ENCODE results near the gene CMTM6. TPM values are rescaled to one million over a fixed set of nuclear protein-coding genes. Genes with fewer than 3 reads are reported as not detected.

CMTM6 gene
- total and polyA plus RNA-seq, 2 of the 8 experiments (the other 6 are each of a cell fraction or from before 2014, with no cell fraction given), result 24.0 to 51.5 TPM

DNA sequence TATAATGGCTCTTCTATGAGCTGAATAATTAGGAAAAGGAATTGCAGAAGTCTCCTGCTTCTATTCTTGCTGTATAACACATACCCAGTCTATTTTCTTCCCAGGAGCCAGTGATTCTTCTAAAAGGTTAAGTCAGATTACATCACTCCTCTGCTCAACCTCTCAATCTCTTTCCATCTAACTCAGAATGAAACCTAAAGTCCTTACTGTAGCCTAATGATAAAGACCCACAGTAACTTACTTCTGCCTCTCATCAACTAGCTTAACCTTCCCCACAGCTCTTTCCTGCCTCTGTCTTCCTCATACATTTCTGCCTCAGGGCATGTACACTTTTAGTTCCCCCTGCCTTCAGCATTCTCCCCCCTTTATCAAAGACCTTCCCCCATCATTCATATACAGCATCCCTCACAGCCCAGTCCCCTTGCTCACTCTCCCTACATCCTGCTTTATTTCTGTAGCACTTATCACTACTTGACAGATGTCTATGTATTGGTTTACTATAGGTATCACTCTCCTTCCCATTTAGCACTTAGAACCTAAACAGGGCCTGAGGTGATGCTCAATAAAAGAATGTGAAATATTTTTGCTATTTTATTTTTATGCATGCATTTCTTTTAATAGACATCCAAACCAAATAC is 28.5 kb upstream of the CMTM6 start:
- Histone ChIP-seq H4K91ac (replicated peaks; ENCODE audit: insufficient read length, low read length) (no peak overlapping the region), H3K14ac (ENCODE audit: insufficient read length) (no peak overlapping the region), H3K9ac (replicated peaks in 1 of 4; ENCODE audit: extremely low read depth in 1 of 4, low read depth in 3 of 4, low read length in 3 of 4) (no peak overlapping the region), H3K23ac (ENCODE audit: insufficient read length) (no peak overlapping the region), H4K5ac (ENCODE audit: insufficient read length, low read depth, low read length) (no peak overlapping the region), H2BK15ac (ENCODE audit: low read length) (no peak overlapping the region), H3K18ac (ENCODE audit: extremely low read depth, low read length) (no peak overlapping the region), H2AFZ (ENCODE audit: low read length) (no peak overlapping the region), H3K4me1 (replicated peaks in 1 of 4; ENCODE audit: control insufficient read depth in 3 of 4, insufficient read depth in 4 of 4, low read length in 3 of 4) (no peaks in the 10 kb centered on the region), H4K8ac (ENCODE audit: extremely low read depth, insufficient read depth, low read length) (no peak overlapping the region), H3K56ac (replicated peaks; ENCODE audit: insufficient read length, low read depth, low read length) (no peak overlapping the region), H3K79me2 (ENCODE audit: control insufficient read depth in 1 of 2, insufficient read depth in 2 of 2, low read length in 2 of 2) (no peaks in the 10 kb centered on the region), H3K9me3 (ENCODE audit: insufficient read depth in 2 of 2, low read depth in 1 of 2, low read length in 1 of 2) (no peaks in the 10 kb centered on the region), H2BK5ac (ENCODE audit: low read depth, low read length) (no peak overlapping the region), H3K27ac (ENCODE audit: low read depth, low read length) (no peak overlapping the region), H3K27me3 (replicated peaks in 1 of 4; ENCODE audit: control insufficient read depth in 3 of 4, extremely low read depth in 1 of 4, insufficient read depth in 3 of 4, low read length in 3 of 4) (no peaks in the 10 kb centered on the region), H3K36me3 (ENCODE audit: control insufficient read depth in 2 of 4, insufficient read depth in 4 of 4, low read length in 3 of 4) (peaks cover 3 to 66% (median 21%) of the 10 kb centered on the region in 4 experiments; a peak in 7 of 8 replicates), H2BK12ac (ENCODE audit: low read depth, low read length) (no peak overlapping the region), H3K79me1 (ENCODE audit: low read depth, low read length) (no peaks in the 10 kb centered on the region), H2BK20ac (ENCODE audit: low read length) (no peak overlapping the region), H4K20me1 (replicated peaks in 1 of 2; ENCODE audit: control insufficient read depth in 1 of 2, insufficient read depth in 2 of 2, low read length in 2 of 2) (no peaks in the 10 kb centered on the region), H3K4me2 (ENCODE audit: insufficient read depth in 1 of 2, low read depth in 2 of 2, low read length in 2 of 2) (no peak overlapping the region), H2AK5ac (ENCODE audit: low read depth, low read length) (no peak overlapping the region), H3K23me2 (ENCODE audit: low read depth, low read length) (no peaks in the 10 kb centered on the region), H3K4me3 (ENCODE audit: extremely low read depth in 1 of 4, insufficient read depth in 2 of 4, low read depth in 3 of 4, low read length in 4 of 4) (no peak overlapping the region), H2BK120ac (replicated peaks; ENCODE audit: low read depth, low read length) (no peak overlapping the region), H3K4ac (replicated peaks; ENCODE audit: insufficient read length, low read depth, low read length) (no peak overlapping the region)
- FAIRE-seq (no peak), DNase-seq (ENCODE audit: low read depth in 1 of 2, low spot score in 2 of 2) (no peak)
- POLR2A ChIA-PET (ENCODE audit: partially characterized antibody), result interaction anchor here (1.7 kb wide), 1 partner anchor 43 kb away, joined by 3 read pairs; no protein-coding TSS in a partner anchor
- CTCF ChIA-PET (ENCODE audit: partially characterized antibody), result interaction anchor here (1.3 to 1.5 kb wide), 2 partner anchors 21 to 54 kb away, joined by 3 to 4 read pairs; no protein-coding TSS in a partner anchor
- TF ChIP-seq GABPA (IDR thresholded peaks at IDR 0.05; ENCODE audit: borderline replicate concordance, insufficient read depth, low read length), result no peak
- no peak for TF ChIP-seq POLR2AphosphoS5 (IDR thresholded peaks at IDR 0.05; ENCODE audit: low read depth, low read length)

Data from H1 (cell line).